Measurements from ENCODE around the gene FCAMR.

FCAMR gene

DNA sequence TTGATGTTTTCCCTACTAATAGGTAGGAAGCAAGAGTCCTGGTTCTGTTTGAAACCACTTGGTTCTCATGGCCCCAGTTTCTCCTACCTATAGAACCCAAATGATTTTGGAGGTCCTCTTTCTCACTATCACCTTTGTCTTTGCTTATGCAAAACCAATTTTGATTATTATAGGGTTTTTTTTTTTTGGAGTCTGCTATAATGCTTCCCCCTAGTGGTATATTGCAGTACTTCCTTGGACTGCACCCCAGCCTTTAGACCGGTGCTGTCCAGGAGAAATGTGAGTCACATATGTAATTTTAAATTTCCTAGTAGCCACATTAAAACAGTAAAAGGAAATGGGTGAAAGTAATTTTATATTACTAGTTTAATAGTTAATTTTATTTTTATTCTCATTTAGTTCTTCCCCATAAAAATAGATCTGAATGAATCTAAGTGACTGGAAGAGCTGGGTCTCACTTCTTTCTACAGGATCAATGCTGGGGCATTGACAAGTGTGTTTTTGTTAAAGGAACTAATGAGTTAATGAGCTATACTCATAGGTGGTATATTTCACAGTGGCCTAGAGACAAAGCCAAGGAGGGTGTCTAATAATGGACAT lies 59.1 kb downstream of the FCAMR start:
- DNase-seq (ENCODE audit: low read depth in 3 of 3): no peak

GRCh38 chr1:206909883-206910318 lies 60.4 kb downstream of the FCAMR start:
- no peak for DNase-seq (ENCODE audit: low read depth in 3 of 3)

GRCh38 chr1:206909161-206909882 lies 60.9 kb downstream of the FCAMR start:
- DNase-seq (ENCODE audit: low read depth in 3 of 3): no peak

- no peak for DNase-seq (ENCODE audit: low read depth in 3 of 3)
Measured at GRCh38 chr1:206908038-206908437, 62.2 kb downstream of the FCAMR start.

Data from stimulated activated CD4-positive, alpha-beta T cell treated with anti-CD3 and anti-CD28 coated beads, TNF-alpha, amount 100 ng/mL, for 4 hours (primary cell).